NCI-H1105 treated with DMSO at 0.1 percent for 48 hours (cell line): ENCODE results near the gene PAQR5.
"Not testable (repeated sequence)": the region's sequence is repeated elsewhere in the genome, so short reads cannot be mapped to it uniquely, and the experiment has no call there.

Experiments
- DNase-seq: peaks from one replicate; lab custom pipeline; 2025; lab: John Stamatoyannopoulos, UW

The PAQR5 gene

DNA sequence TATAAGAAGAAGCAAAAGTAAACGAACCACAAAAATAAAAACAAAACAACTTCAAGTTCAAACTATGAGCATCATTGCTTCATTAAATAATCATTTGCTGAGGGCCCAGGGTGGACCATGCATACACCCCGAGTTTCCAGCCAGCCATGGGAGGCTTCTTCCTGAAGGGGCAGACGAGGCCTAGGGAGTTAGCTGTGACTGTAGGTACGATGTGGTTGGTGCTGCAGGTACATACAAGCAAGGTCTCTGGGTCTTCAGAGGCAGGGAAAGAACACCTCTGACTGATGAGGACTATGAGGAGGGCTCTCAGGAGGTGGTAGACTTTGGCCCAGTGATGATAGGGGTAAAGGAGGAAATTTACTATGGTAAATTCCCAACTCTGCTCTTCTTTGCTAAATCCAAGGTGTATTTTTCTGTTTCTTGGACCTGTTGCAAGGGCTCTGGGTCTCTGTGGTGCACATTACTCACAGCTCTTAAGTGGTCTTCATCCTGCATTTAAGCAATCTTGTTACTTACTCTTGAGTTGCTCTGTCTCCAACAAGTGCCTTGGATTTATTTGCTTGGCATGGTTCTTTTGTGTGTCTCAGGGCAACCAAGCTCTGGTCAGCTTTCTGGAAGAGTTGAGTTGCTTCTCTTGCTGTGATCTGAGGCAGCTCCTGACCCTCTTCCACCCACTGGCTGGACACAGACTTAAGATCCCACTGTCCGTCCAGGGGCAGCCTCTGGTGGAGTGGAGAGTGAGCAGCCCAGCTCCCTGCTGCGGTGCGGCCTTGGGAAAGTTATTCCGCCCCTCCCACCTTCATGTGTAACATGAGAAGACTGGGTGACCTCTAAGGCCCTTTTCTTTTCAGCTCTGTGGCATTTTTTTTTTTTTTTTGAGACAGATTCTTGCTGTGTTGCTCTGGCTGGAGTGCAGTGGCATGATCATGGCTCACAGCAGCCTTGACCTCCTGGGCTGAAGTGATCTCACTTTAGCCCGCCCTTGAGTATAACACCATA, 59.4 kb downstream of the PAQR5 start:
- DNase-seq = no peak

GRCh38 chr15:69358850-69359249, 60.1 kb downstream of the PAQR5 start:
- no peak for DNase-seq

DNA sequence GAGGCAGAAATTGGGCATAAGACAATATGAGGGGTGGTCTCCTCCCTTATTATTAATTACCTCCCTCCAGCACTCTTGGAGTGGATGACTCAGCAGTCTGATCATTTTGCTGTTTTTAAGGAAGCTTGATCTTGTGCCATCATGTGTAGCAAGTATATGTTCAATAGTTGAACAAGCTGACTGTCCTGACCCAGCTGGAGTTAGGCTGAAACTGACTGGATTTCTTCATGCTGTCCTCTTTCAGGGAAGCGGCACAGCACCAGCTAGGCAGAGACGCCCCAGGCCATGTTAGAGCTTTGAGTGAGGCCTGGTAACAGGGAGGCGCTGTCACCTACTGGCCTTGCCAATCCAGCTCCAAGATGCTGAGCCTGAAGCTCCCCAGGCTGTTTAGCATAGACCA, 61.0 kb downstream of the PAQR5 start:
- DNase-seq = no peak

GRCh38 chr15:69360642-69361041, 61.9 kb downstream of the PAQR5 start:
- DNase-seq = no peak

GRCh38 chr15:69367236-69367635, 68.5 kb downstream of the PAQR5 start:
- DNase-seq = no peak

DNA sequence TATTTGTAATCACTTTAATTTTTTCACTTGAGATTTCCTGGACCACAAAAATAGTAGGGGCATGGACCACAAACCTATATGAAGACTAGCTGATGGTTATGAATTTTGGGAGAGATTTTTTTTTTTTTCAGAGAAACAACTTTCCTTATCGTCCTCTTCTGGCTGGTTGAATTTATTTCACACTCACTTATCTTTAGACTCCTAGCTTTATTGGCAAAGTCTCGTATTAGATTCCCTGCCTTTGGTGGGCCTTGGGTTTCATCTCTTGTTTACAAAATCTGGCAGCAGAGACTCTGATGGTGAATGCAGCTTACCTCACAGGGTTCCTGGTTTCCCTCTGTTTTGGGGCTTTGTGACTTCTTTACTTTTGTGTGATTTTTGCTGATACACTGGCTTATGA, 70.9 kb downstream of the PAQR5 start:
- no peak for DNase-seq

DNA sequence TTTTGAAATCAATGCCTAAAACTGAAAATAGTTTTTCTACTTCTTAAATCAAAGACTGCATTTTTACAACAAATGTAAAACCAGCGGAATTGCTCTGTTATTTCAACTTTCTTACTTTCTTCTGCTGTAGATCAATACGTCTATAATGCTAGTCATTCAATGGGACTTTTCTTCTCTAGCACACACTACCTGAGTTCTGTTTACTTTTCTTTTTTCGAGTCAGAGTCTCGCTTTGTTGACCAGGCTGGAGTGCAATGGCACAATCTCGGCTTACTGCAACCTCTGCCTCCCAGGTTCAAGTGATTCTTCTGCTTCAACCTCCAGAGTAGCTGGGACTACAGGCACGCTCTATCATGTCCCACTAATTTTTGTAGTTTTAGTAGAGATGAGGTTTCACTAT, 74.7 kb downstream of the PAQR5 start:
- no peak for DNase-seq

DNA sequence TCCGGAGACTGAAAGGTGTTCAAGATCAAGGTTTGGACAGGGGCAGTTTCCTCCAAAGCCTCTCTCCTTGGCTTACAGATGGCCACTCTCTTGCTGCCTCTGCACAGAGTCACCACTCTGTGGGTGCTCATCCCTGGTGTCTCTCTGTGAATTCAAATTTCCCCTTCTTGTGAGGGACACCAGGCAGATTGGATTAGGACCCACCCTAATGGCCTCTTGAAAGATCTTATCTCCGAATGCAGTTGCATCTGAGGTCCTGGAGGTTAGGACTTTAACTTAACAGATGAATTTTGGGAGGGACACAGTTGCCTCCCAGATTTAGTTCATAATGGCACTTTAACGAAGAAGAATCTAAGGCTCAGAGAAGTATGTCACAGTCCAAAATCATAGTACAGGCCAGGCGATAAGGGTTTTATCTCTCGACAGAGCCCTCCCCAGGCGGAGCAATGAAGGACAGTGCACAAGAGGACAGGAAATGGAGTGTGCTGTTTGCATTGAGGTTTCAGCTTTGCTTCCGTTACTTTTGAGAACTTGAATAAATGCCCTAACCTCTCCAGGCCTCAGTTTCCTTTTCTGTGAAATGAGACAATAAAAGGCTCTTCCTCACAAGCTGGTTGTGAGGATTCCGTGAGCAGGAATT, 76.6 kb downstream of the PAQR5 start:
- DNase-seq = no peak

GRCh38 chr15:69377216-69377970, 78.7 kb downstream of the PAQR5 start:
- no peak for DNase-seq

DNA sequence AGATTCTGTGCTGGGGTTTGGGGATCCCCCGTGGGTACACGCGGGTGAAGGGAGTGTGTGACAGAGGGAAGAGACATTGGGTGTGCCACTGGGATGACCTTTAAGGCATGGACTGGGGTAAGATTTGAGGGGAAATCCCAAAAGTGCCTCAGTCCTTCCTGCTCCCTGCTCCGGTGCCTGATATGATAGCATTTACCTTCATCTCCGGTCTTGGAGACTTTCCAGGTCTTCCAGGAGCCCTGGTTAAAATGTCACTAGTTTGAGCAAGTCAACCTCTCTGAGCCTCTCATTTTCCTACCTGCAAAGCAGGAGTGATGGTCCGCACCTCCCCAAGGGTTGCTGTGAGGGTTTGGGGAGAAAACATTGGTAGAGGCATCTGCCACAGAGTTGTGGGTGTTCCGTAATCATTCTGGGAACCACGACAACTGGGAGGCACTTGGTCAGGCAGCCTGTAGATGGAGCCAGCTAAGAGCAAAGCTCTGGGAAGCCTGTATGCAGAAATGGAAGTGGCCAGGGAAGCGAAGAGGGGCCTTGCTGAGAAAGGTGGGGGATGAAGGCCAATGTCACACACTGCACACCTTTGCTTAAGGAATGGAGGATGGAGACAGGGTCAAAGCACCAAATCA, 81.5 kb downstream of the PAQR5 start:
- DNase-seq = no peak

DNA sequence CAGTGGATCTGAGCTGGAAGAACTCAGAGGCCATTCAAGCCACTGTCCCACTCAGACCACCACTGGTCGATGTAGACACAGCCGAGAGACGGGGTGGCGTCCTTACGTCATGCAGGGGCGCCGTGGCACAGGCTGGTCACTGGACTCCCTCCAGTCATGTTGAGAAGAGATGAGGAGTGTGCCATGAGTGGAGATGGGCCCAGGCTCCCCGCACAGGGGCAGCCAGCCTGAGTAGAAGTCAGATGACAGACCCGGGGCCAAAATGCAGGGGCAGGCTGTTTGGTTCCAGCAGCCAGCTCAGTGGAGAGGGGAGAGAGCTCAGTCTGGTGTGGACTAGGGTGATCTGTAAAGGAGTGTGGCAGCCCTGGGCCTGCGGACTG, 82.0 kb downstream of the PAQR5 start:
- no peak for DNase-seq

- not testable (repeated sequence) for DNase-seq
Observed at GRCh38 chr15:69382176-69382575, 83.5 kb downstream of the PAQR5 start.

- DNase-seq = not testable (repeated sequence)
Observed at GRCh38 chr15:69384066-69384465, 85.4 kb downstream of the PAQR5 start.

DNA sequence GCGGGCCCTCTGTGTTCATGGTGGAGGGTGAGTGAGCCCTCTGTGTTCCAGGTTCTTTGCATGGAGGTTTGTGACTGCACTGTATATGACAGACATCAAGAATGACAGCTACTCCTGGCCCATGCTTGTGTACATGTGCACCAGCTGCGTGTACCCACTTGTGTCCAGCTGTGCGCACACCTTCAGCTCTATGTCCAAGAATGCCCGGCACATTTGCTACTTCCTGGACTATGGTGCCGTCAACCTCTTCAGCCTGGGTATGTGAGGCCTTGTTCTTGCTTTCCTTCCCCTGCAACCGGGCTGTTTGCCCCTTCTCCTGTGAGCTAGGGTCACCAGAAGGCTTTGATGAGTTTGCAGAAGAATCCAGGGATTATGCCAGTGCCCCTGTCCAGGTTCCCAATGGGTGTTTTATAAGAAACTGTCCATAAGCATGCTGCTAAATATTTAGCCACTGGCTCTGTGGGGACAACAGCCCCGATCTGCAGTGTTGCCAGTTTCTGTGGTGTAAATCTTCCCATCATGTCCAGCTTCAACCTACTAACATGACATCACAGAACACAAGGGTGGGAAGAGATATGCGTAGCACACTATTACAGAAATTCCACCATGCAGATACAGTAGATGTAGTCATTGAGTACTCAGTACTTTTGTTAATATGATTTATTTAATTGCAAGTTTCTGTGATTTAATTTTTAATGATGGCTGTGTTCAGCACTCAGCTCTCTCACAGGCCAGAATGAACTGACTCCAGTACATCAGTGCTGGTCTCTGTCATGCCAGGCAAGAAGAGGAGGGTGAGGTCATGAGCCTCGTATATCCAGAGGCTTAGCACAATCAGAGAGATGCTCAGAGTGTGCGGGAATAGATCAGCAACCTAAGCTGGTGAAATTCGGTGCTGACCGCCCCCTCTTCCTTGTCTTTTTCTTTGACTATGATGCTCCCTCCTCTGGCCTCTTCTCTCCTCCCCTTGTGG, 86.2 kb downstream of the PAQR5 start:
- DNase-seq = no peak

- no peak for DNase-seq
Observed at GRCh38 chr15:69385831-69386230, 87.1 kb downstream of the PAQR5 start.

GRCh38 chr15:69386284-69386683, 87.6 kb downstream of the PAQR5 start:
- no peak for DNase-seq

- no peak for DNase-seq
Observed at GRCh38 chr15:69388260-69388705, 89.6 kb downstream of the PAQR5 start.

GRCh38 chr15:69389426-69389825, 90.7 kb downstream of the PAQR5 start:
- DNase-seq = no peak

- DNase-seq = no peak
Observed at GRCh38 chr15:69390575-69390974, 91.9 kb downstream of the PAQR5 start.

DNA sequence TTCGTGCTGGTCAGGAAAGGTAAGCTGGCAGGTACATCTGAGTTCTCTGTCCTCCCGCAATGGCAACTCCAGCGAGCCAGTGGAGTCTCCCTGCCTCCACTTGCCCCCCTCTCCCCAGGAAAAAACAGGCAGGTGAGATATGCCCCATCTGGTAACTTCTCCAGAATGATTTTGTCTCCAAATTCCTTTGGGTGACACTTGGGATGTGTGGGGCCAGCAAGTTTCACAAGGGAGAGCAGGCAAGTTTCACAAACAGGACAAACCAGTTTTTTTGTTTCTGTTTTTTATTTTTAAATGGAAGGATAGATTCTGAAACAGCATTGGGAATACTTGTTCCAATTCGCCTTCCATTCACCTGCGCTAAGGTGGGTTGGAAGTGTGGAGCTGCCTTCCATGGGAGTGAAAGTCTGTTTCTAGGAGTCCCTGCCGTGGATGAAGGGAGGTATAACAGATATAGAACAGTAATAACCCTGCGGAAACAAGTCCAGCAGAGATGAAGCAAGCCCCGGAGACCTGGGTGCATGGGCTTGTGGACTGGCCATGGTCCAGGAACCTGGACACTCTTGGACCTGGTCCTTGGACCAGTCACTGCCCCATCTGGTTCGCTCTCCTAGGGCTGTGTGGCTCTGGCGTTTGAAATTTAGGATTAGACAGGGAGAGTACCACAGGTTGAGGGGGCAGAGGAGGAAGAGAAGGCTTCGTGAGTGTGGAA, 92.5 kb downstream of the PAQR5 start:
- DNase-seq = no peak
